ENCODE results near the gene KRTAP16-1.
"Not testable (repeated sequence)": the region's sequence is repeated elsewhere in the genome, so short reads cannot be mapped to it uniquely, and the experiment has no call there.

KRTAP16-1 gene

GRCh38 chr17:41301916-41302901 lies 6.9 kb downstream of the KRTAP16-1 start, which contains the start of gene KRTAP29-1:
TSS of gene KRTAP29-1 (minus strand) at chr17:41302851. CDS start at chr17:41302851, 0 bp downstream.
- DNase-seq: no peak

GRCh38 chr17:41301204-41301790 lies 7.8 kb downstream of the KRTAP16-1 start:
- no peak for DNase-seq

- no peak for DNase-seq
These were observed 10.5 kb downstream of the KRTAP16-1 start for GRCh38 chr17:41298458-41299135.

- no peak for DNase-seq
These were observed 12.3 kb downstream of the KRTAP16-1 start for GRCh38 chr17:41296846-41297245.

GRCh38 chr17:41294016-41294415 lies 15.1 kb downstream of the KRTAP16-1 start:
- no peak for DNase-seq

- DNase-seq: no peak
These were observed 22.1 kb downstream of the KRTAP16-1 start for GRCh38 chr17:41287050-41287449.

GRCh38 chr17:41284546-41284945 lies 24.6 kb downstream of the KRTAP16-1 start:
- DNase-seq: peak; percentile 60

GRCh38 chr17:41284043-41284442 lies 25.1 kb downstream of the KRTAP16-1 start:
- DNase-seq: peak; percentile 48

- peak; percentile 39 for DNase-seq
These were observed 30.7 kb downstream of the KRTAP16-1 start for GRCh38 chr17:41278176-41278955.

GRCh38 chr17:41275648-41276190 lies 33.4 kb downstream of the KRTAP16-1 start, which contains the start of gene KRTAP9-7:
TSS of gene KRTAP9-7 (plus strand) at chr17:41275698. CDS start at chr17:41275698, 0 bp downstream.
- DNase-seq: not testable (repeated sequence)

GRCh38 chr17:41271858-41272257 lies 37.3 kb downstream of the KRTAP16-1 start:
- no peak for DNase-seq

- not testable (repeated sequence) for DNase-seq
These were observed 37.8 kb downstream of the KRTAP16-1 start for GRCh38 chr17:41271323-41271722.

- DNase-seq: no peak
These were observed 41.4 kb downstream of the KRTAP16-1 start for GRCh38 chr17:41267711-41268110.

- DNase-seq: no peak
These were observed 44.0 kb downstream of the KRTAP16-1 start, which contains the start of gene KRTAP9-6 for GRCh38 chr17:41265078-41265477. TSS of gene KRTAP9-6 (plus strand) at chr17:41265378. CDS start at chr17:41265378, 0 bp downstream.

GRCh38 chr17:41264599-41264998 lies 44.5 kb downstream of the KRTAP16-1 start:
- no peak for DNase-seq

- DNase-seq: no peak
These were observed 45.9 kb downstream of the KRTAP16-1 start for GRCh38 chr17:41263212-41263611.

- DNase-seq: no peak
These were observed 50.7 kb downstream of the KRTAP16-1 start for GRCh38 chr17:41258406-41258805.
